HG03354 (cell line): Measurements from ENCODE around the gene IFT43.

ENCODE experiments used
- ATAC-seq: cut with Tn5 transposase; IDR thresholded peaks from one replicate; pipeline ENCODE4 v1.9.1; 2021; ENCODE audit warnings: mild to moderate bottlenecking; ENCODE audit not compliant: unreplicated experiment, poor library complexity, severe bottlenecking

IFT43 gene

GRCh38 chr14:75985618-75986438 lies at the start of gene IFT43:
Gene IFT43 (plus strand): TSS chr14:75985763. CDS start chr14:75985787, 24 bp downstream.
- peak; percentile 74 for ATAC-seq

GRCh38 chr14:75939200-75939599 lies 46.4 kb upstream of the IFT43 start:
- ATAC-seq: no peak

GRCh38 chr14:75941030-75941429 lies 44.5 kb upstream of the IFT43 start:
- ATAC-seq: no peak

- no peak for ATAC-seq
These were observed 40.8 kb upstream of the IFT43 start for GRCh38 chr14:75944607-75945241.

GRCh38 chr14:75946785-75947184 lies 38.8 kb upstream of the IFT43 start:
- no peak for ATAC-seq

GRCh38 chr14:75952489-75952888 lies 33.1 kb upstream of the IFT43 start:
- ATAC-seq: no peak

GRCh38 chr14:75959031-75959430 lies 26.5 kb upstream of the IFT43 start:
- no peak for ATAC-seq

GRCh38 chr14:75960231-75960630 lies 25.3 kb upstream of the IFT43 start:
- ATAC-seq: peak; percentile 92

- no peak for ATAC-seq
These were observed 23.9 kb upstream of the IFT43 start for GRCh38 chr14:75961662-75962061.

GRCh38 chr14:75967866-75968265 lies 17.7 kb upstream of the IFT43 start:
- no peak for ATAC-seq

- ATAC-seq: no peak
These were observed 17.1 kb upstream of the IFT43 start for GRCh38 chr14:75968456-75968855.

GRCh38 chr14:75969126-75969525 lies 16.4 kb upstream of the IFT43 start:
- no peak for ATAC-seq

- no peak for ATAC-seq
These were observed 15.7 kb upstream of the IFT43 start for GRCh38 chr14:75969891-75970290.

- ATAC-seq: no peak
These were observed 14.6 kb upstream of the IFT43 start for GRCh38 chr14:75970989-75971388.

- no peak for ATAC-seq
These were observed 14.1 kb upstream of the IFT43 start for GRCh38 chr14:75971509-75971908.

- ATAC-seq: no peak
These were observed 12.7 kb upstream of the IFT43 start for GRCh38 chr14:75972801-75973421.

GRCh38 chr14:75976826-75977581 lies 8.6 kb upstream of the IFT43 start:
- no peak for ATAC-seq

GRCh38 chr14:75977582-75977943 lies 8.0 kb upstream of the IFT43 start:
- ATAC-seq: no peak

- ATAC-seq: no peak
These were observed 7.3 kb upstream of the IFT43 start for GRCh38 chr14:75978249-75978731.

- no peak for ATAC-seq
These were observed 6.4 kb upstream of the IFT43 start for GRCh38 chr14:75979071-75979571.
